ENCODE measurements around the gene HSD3B2.

The HSD3B2 gene

DNA sequence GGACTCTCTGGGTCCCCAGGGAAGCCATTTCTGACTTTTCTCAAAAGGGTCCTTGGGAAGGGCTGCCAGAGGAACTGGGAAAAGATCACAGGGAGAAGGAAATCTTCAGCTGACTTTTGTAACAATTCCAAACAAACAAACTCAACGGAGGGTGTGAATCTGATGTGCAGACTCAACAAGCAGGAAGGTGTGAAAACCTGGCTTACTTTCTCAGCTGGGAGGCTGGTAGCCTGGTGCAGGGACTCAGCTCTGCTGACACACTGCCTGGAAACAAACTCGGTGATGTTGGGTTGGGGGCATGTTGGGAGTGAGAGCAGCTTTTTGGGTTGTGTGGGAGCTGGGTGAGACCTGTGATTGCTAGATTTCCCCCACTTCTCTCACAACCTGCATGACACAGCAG is 10.2 kb upstream of the HSD3B2 start:
- no peak for DNase-seq

GRCh38 chr1:119409731-119410130 is 5.2 kb upstream of the HSD3B2 start:
- no peak for DNase-seq

- DNase-seq, result no peak
Observed at GRCh38 chr1:119410961-119411360, 4.0 kb upstream of the HSD3B2 start.

DNA sequence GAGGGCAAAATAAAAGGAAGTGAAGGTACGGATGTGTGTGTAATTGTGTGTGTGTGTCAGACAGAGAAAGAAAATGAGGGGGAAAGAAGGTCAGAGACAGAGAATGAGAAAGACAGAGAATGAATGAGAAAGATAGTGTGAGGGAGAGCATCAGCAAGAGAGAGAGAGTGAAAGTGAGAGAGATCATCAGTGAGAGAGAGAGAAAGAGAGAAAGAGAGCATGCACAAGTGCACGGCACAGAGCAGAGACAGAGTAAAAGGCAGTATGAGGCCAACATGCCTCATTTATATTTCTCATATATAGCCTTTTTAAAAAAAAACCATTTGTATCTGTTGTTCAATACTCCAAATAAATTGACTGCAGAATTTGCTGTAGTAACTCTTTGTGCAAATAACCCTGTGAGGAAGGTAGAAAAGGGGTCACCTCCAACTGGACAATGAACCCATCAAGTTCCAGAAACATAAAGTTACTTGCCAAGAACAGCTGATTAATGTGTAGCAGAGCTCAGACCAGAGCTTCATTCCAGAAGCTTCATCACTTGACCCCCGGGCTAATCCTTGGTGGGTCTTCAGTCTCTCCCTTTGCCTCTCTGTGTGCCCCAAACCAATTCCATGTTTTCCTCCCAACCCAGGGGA is 1.2 kb downstream of the HSD3B2 start:
- DNase-seq, result no peak

GRCh38 chr1:119419109-119419508 is 4.2 kb downstream of the HSD3B2 start:
- DNase-seq, result no peak

DNA sequence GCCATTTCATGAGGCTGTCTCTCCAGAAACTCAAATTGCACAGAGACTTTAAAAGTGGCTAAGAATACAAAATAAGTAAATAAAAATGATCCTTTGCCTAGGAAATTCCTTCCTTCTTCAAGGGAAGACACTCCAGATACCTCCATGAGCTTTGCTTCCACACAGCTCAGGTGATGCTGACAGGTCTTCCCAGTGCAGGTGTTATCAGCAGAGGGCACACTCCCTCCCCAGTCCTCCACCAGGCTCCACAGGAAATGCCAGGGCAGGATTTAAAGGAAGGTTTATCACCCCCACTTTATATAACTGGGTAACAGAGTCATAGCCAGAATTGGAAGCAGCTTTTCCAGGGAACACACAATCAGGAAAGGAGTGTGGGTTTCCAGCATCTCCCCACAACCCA is 5.7 kb downstream of the HSD3B2 start:
- DNase-seq, result no peak

DNA sequence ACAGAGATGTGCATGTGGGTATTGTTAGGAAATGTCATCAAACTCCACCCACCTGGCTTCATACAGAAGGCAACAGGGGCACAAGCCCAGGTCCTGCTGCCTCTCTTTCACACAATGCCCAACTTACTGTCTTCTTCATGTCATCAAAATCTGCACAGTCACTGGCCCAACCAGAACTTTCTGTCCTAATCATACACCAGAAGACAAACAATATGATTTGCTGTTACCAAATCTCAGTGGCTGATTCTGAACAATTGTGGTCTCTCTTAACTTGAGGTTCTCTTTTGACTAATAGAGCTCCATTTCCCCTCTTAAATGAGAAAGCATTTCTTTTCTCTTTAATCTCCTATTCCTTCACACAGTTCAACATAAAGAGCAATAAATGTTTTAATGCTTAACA is 7.7 kb downstream of the HSD3B2 start:
- no peak for DNase-seq

GRCh38 chr1:119428991-119429390 is 14.0 kb downstream of the HSD3B2 start:
- DNase-seq, result no peak

DNA sequence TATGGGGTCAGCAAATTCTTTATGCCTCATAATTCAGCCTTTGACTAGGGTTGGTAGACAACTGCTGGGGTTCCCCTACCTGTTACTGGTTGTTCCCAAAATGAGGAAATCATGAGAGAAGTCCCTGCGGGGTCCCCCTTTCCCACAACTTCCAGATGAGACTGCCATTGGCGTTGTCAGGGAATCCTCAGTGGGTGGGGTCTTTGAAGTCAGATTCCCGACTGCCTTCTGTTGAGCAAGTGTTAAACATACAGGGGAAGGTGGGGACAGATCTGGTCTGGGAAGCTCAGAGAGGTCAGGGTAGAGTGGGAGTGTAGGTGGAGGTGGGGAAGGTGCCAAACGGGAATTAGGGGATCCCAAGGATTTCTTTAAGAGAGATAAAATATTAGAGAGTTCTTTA is 14.7 kb downstream of the HSD3B2 start:
- no peak for DNase-seq

GRCh38 chr1:119430486-119430885 is 15.5 kb downstream of the HSD3B2 start:
- DNase-seq, result no peak

DNA sequence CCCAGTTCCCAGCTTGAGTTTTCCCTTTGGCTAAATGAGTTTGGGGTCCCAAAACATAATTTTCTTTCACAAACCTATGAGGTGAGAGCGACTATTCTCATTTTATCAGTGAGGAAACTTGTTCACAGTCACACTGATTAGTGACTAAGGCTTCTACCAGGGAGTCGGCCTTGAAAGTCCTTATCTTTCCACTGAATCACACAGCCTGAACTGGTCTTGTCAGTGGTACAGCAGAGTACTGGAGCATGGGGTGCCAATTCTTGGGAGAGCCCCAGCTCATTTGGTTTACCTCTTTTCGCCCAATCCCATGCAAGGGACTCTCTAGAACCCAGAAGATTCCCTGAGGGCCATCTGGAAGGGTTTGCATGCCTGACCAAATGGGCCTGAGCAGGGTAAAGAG is 16.9 kb downstream of the HSD3B2 start:
- no peak for DNase-seq

DNA sequence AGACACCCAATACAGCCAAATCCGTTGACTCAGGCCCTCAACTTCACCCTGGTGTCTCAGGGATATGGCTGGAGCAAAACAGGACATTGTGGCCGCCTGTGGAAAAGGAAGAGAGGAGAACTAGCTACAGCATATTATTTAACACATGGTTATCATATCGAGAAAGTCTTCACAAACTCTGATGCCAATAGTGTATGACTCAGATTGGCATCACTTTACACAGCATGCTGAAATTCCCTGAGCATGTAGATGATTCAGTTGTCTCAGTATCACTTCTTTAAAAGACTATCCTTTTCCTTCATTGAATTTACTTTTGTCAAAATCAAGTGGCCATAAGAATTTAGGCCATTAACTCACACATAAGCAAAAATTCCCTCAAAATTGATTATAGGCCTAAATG is 20.1 kb downstream of the HSD3B2 start:
- no peak for DNase-seq

DNA sequence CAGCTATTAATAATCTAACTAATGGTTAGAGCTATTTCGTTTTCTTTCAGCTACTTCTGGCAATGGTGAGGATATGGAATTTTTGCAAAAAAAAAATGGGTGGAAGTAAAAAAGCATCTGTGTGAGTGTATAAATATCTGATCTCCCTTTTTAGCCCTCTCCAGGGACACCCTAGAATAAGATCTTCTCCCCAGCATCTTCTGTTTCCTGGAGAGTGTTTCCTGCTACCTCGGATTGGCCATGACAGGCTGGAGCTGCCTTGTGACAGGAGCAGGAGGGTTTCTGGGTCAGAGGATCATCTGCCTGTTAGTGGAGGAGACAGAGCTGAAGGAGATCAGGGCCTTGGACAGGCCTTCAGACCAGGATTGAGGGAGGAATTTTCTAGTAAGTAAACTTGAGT is 23.8 kb downstream of the HSD3B2 start:
- DNase-seq, result no peak

- DNase-seq, result no peak
Observed at GRCh38 chr1:119440721-119441307, 25.9 kb downstream of the HSD3B2 start.

DNA sequence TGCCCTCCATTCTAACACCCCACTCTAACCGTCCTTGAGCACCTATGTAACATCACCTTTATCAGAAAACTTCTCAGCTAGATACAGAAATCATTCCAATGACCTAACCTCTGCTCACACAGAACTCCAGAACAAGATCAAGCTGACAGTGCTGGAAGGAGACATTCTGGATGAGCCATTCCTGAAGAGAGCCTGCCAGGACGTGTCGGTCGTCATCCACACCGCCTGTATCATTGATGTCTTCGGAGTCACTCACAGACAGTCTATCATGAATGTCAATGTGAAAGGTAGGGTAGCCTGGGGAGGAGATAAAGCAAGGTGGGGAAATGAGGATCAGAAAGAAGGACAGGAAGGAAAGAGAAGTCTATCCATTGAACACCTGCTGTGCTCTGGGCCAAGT is 27.8 kb downstream of the HSD3B2 start:
- no peak for DNase-seq

DNA sequence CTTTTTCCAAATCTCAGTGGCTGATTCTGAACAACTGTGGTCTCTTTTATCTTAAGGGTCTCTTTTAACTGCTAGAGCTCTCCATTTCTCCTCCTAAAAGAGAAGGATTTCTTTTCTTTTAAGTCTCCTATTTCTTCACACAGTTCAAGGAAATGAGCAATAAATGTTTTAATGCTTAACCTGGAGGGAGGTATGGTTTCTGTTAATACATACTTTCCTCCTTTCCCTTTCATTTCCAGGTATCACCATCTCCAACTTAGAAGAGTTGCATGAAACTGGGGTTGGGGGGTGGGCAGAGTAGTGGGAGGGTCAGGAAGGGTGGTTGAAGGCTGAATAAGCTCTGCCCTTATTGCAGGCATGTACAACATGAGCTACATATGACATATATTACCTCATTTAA is 31.4 kb downstream of the HSD3B2 start:
- no peak for DNase-seq

GRCh38 chr1:119447344-119448126 is 32.6 kb downstream of the HSD3B2 start:
- DNase-seq, result no peak

DNA sequence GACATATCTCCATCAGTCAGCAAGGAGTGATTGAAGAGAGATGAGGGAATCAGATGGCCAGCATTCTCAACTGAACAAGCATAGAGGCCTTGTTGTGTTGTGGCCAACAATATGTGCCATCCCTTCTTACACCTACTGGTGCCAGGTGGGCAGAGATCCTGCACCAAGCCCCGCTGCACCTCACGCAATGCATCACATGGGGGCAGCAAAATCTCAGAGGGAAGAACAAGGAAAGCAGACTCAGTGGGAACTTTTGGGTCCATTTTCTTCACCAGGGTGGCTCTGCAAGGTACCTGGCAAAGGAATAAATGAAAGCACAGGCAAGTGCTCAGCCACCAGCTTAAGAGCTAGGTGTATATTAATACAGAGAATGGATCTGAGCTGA is 33.2 kb downstream of the HSD3B2 start:
- DNase-seq, result no peak

DNA sequence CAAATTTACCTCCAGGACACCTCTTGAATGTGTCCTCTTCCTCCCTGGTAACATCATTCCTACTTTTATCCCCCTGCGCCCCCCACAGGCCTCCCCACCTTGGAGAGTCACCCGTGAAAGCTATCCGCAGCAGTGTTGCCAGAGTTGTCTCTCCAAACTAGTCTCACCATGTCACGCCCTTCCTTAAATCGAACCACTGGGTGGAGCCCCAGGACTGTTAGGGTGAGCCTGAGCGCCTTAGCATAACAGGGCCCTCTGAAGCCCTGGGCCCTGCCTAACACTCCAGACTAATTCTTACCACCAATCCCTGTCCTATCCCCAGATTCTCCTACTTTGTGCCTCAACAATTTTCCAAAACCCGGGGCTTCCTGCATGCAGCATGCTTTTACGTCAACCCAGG is 35.0 kb downstream of the HSD3B2 start:
- no peak for DNase-seq

GRCh38 chr1:119451158-119451557 is 36.2 kb downstream of the HSD3B2 start:
- no peak for DNase-seq

- no peak for DNase-seq
Observed at GRCh38 chr1:119452091-119452490, 37.1 kb downstream of the HSD3B2 start.

GRCh38 chr1:119453021-119453420 is 38.1 kb downstream of the HSD3B2 start:
- DNase-seq, result no peak

- no peak for DNase-seq
Observed at GRCh38 chr1:119462964-119463363, 48.0 kb downstream of the HSD3B2 start.

DNA sequence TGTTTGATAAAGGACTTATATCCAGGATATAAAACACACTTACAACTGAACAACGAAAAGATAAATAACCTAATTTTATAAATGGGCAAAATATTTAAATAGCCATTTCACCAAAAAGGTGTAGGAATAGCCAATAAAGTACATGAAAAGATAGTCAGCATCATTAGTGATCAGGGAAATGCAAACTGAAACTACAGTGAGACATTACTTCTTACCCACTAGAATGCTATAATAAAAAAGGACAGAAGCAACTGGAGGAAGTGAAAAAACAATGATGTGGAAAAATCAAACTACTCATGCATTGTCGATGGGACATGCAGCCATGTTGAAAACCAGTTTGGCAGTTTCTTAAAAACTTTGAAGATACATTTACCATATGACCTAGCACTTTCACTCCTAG is 48.6 kb downstream of the HSD3B2 start:
- no peak for DNase-seq

DNA sequence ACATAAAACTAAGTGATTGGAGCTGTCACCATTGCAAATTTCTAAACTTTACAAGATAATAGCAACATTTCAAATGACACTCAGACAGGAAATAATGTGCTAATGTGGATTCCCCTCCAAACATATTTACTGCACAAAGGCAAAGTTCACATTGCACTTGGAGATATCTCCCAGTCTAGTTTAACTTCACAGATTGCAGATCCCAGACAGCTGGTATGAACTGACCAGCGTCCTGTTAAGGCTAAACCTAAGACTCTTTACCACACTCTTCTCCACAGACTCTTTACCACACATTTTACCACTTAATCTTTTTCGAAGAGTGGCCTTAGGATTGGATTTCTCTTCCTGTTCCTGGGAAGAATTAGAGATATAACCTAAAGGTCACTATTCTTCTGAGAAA is 51.5 kb downstream of the HSD3B2 start:
- DNase-seq, result no peak

Measured in SHP77 treated with DMSO at 0.1 percent for 48 hours (cell line).